ENCODE measurements around the gene SEMA5B. TPM values are rescaled to one million over a fixed set of nuclear protein-coding genes. Genes with fewer than 3 reads are reported as not detected.
A peak's percentile ranks its signal among the peaks of the same experiment; 100 is the strongest.

SEMA5B gene
- total RNA-seq, 2 donors from 2014 or later, result 0.14 to 3.2 TPM

DNA sequence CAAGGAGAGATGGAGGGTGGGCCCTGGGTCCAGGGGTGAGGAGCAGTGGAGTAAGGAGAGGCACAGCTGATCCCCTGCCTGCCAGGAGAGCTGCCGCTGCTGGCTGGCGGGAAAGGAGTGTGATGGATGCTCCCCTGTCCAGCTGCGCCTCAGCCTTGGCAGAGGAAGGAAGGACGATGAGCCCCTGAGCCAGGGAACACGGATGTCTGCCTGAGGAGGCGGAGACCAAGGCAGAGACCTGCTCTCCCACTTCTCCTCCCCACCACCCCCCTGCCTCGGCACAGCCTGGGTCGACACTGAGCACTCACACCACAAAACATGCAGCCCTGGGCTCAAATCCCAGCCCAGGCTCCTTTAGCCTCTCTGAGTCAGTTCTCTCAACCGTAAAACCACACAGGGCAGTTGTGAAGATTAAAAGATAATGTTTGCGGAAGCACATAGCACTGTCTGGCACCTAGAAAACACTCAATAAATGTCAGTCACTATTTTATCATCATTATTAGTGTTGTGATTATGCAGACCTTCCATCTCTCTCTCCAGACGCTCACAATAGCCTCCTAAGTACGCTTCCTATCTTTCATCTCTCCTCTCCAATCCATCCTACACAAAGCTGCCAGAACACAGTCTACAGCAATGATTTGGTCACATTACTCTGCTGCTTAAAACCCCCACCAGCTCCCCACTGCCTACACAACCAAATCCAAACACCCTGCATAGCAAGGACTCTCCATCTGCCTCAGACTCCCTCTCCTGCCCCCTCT, 52.2 kb downstream of the SEMA5B start:
- DNase-seq (ENCODE audit: low spot score), result no peak
- ATAC-seq (ENCODE audit: insufficient number of reproducible peaks, low FRiP score, low read depth), result no peak

DNA sequence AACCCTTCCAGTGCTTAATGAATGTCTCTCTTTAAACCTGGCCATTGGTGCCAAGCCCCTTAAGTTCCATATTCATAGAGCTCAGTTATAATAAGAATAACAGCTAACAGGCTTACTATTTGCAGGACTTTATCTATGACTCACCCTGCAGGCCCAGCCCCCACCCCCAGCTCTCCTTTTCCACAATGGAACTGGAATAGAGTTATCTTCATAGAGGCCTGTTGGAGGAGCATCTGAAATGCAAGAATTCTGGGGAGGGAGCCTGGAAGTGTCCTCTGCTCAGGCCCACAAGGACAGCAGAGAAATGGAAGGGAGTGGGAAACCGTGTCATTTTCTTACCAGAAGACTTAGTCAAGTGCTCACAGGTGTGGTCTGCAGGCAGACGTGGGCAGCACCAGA, 52.8 kb downstream of the SEMA5B start:
- H3K4me3 ChIP-seq, result no peak overlapping the region
- peak; percentile 72 for ATAC-seq (ENCODE audit: insufficient number of reproducible peaks, low FRiP score, low read depth)

More for the DNA sequence above, 52.2 kb downstream of the SEMA5B start:
- Histone ChIP-seq H3K27me3 (replicated peaks; ENCODE audit: insufficient read depth) (no peaks in the 10 kb centered on the region), H3K9me3 (no peaks in the 10 kb centered on the region), H3K27ac (peak overlapping the region; percentile 58 to 75), H3K4me3 (no peak overlapping the region), H3K36me3 (no peaks in the 10 kb centered on the region), H3K4me1 (ENCODE audit: control insufficient read depth in 1 of 2, low read depth in 2 of 2) (peaks cover 37 to 72% of the 10 kb centered on the region in 2 donors)
- TF ChIP-seq, protein P1, sequence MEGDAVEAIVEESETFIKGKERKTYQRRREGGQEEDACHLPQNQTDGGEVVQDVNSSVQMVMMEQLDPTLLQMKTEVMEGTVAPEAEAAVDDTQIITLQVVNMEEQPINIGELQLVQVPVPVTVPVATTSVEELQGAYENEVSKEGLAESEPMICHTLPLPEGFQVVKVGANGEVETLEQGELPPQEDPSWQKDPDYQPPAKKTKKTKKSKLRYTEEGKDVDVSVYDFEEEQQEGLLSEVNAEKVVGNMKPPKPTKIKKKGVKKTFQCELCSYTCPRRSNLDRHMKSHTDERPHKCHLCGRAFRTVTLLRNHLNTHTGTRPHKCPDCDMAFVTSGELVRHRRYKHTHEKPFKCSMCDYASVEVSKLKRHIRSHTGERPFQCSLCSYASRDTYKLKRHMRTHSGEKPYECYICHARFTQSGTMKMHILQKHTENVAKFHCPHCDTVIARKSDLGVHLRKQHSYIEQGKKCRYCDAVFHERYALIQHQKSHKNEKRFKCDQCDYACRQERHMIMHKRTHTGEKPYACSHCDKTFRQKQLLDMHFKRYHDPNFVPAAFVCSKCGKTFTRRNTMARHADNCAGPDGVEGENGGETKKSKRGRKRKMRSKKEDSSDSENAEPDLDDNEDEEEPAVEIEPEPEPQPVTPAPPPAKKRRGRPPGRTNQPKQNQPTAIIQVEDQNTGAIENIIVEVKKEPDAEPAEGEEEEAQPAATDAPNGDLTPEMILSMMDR (IDR thresholded peaks at IDR 0.05), result no peak

GRCh38 chr3:122973893-122974615, 53.5 kb downstream of the SEMA5B start:
- Histone ChIP-seq H3K4me1 (ENCODE audit: control insufficient read depth in 1 of 2, low read depth in 2 of 2) (peaks cover 47 to 72% of the 10 kb centered on the region in 2 donors), H3K36me3 (no peaks in the 10 kb centered on the region), H3K27me3 (replicated peaks; ENCODE audit: insufficient read depth) (no peaks in the 10 kb centered on the region), H3K4me3 (no peak overlapping the region), H3K9me3 (no peaks in the 10 kb centered on the region), H3K27ac (peak overlapping the region; percentile 75 to 84)
- no peak for DNase-seq (ENCODE audit: low spot score)
- no peak for ATAC-seq (ENCODE audit: insufficient number of reproducible peaks, low FRiP score, low read depth)
- TF ChIP-seq, protein P1 (IDR thresholded peaks at IDR 0.05), result no peak

More for the DNA sequence above, 52.8 kb downstream of the SEMA5B start:
- peak overlapping the region; percentile 75 to 84 for H3K27ac ChIP-seq
- no peaks in the 10 kb centered on the region for H3K27me3 ChIP-seq (replicated peaks; ENCODE audit: insufficient read depth)
- TF ChIP-seq, protein P1 (IDR thresholded peaks at IDR 0.05), result no peak
- peak; percentile 31 for DNase-seq (ENCODE audit: low spot score)
- H3K9me3 ChIP-seq, result no peaks in the 10 kb centered on the region
- H3K4me1 ChIP-seq (ENCODE audit: control insufficient read depth in 1 of 2, low read depth in 2 of 2), result peaks cover 43 to 72% of the 10 kb centered on the region in 2 donors
- no peaks in the 10 kb centered on the region for H3K36me3 ChIP-seq

DNA sequence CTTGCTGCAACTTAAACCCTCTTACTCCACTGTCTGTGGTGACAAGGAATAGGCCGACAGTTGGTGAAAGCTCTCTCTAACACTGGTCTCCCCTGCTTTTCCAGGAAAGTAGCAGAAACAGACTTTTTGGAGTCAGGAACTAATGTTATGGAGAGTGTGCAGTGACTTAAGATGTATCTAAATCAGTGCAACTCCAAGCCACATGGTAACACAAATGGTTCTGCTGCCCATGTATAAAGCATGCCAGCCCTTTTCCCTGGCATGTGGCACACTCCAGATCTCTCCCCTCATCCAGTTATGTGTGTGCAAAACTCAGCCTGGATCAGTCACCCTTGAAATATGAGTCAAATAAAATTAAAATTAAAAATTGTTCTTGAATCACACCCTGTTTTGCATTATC, 55.4 kb downstream of the SEMA5B start:
- Histone ChIP-seq H3K9me3 (no peaks in the 10 kb centered on the region), H3K4me3 (no peak overlapping the region), H3K36me3 (no peaks in the 10 kb centered on the region), H3K27me3 (replicated peaks; ENCODE audit: insufficient read depth) (no peaks in the 10 kb centered on the region), H3K27ac (no peak overlapping the region), H3K4me1 (ENCODE audit: control insufficient read depth in 1 of 2, low read depth in 2 of 2) (peaks cover 36 to 57% of the 10 kb centered on the region in 2 donors)
- no peak for ATAC-seq (ENCODE audit: insufficient number of reproducible peaks, low FRiP score, low read depth)
- DNase-seq (ENCODE audit: low spot score), result no peak
- TF ChIP-seq, protein P1 (IDR thresholded peaks at IDR 0.05), result no peak

Data from thoracic aorta (tissue), 2 donors.